Tibial nerve (tissue), 3 donors: ENCODE results near the gene RAB40B.

Experiments
- CTCF ChIP-seq, 5 experiments: fragments of 200-600 bp in 3 of 5; fragments of 450-650 bp in 2 of 5; sonication (generic) in 3 of 5; IDR thresholded peaks; one replicate each; pipeline ENCODE4 v1.5.1; 2016 to 2019; ENCODE audit warnings: antibody characterized with exemption in 5 of 5, mild to moderate bottlenecking in 3 of 5, moderate library complexity in 2 of 5
- POLR2A ChIP-seq, 2 donors: fragments of 450-650 bp; IDR thresholded peaks; one replicate each; pipeline ENCODE4 v1.6.1; 2017; ENCODE audit warnings: antibody characterized with exemption in 2 of 2, mild to moderate bottlenecking in 2 of 2, moderate library complexity in 2 of 2

GRCh38 chr17:82703935-82704865 lies 5.7 kb upstream of the RAB40B start:
- TF ChIP-seq CTCF (IDR thresholded peaks at IDR 0.05) (no peak), POLR2A (IDR thresholded peaks at IDR 0.05) (no peak)
